Activated naive CD8-positive, alpha-beta T cell (primary cell): ENCODE results near the gene FOXK1.

Experiments
- H3K27ac Mint-ChIP-seq: one replicate; pipeline ENCODE4 v1.8.0; 2021; ENCODE audit warnings: mixed read lengths
- H3K27me3 Mint-ChIP-seq: one replicate; pipeline ENCODE4 v1.8.0; 2021; ENCODE audit warnings: mixed read lengths
- H3K36me3 Mint-ChIP-seq: one replicate; pipeline ENCODE4 v1.8.0; 2021; ENCODE audit warnings: mixed read lengths
- H3K4me1 Mint-ChIP-seq: one replicate; pipeline ENCODE4 v1.8.0; 2021; ENCODE audit warnings: low read depth, mixed read lengths
- H3K4me3 Mint-ChIP-seq: one replicate; pipeline ENCODE4 v1.8.0; 2021; ENCODE audit warnings: mild to moderate bottlenecking, mixed read lengths
- H3K9me3 Mint-ChIP-seq: one replicate; pipeline ENCODE4 v1.8.0; 2021; ENCODE audit warnings: low read depth, mixed read lengths

FOXK1 gene

GRCh38 chr7:4781366-4782069, 99.4 kb downstream of the FOXK1 start:
- no peaks in the 10 kb centered on the region for H3K27me3 Mint-ChIP-seq
- H3K4me1 Mint-ChIP-seq: peaks cover 20% of the 10 kb centered on the region
- no peak overlapping the region for H3K4me3 Mint-ChIP-seq
- no peaks in the 10 kb centered on the region for H3K36me3 Mint-ChIP-seq
- no peaks in the 10 kb centered on the region for H3K9me3 Mint-ChIP-seq
- H3K27ac Mint-ChIP-seq: no peak overlapping the region

- H3K4me3 Mint-ChIP-seq: no peak overlapping the region
These were observed 100.5 kb downstream of the FOXK1 start for GRCh38 chr7:4782333-4783291.

GRCh38 chr7:4783292-4783652, 101.2 kb downstream of the FOXK1 start:
- Mint-ChIP-seq H3K27me3 (no peaks in the 10 kb centered on the region), H3K4me3 (no peak overlapping the region), H3K4me1 (peaks cover 6% of the 10 kb centered on the region), H3K27ac (no peak overlapping the region), H3K9me3 (no peaks in the 10 kb centered on the region), H3K36me3 (no peaks in the 10 kb centered on the region)

More at GRCh38 chr7:4782333-4783291, 100.5 kb downstream of the FOXK1 start:
- Mint-ChIP-seq H3K27me3 (no peaks in the 10 kb centered on the region), H3K36me3 (no peaks in the 10 kb centered on the region), H3K9me3 (no peaks in the 10 kb centered on the region), H3K4me1 (peaks cover 12% of the 10 kb centered on the region), H3K27ac (no peak overlapping the region)

GRCh38 chr7:4783762-4784351, 101.8 kb downstream of the FOXK1 start:
- no peak overlapping the region for H3K4me3 Mint-ChIP-seq
- no peaks in the 10 kb centered on the region for H3K9me3 Mint-ChIP-seq
- H3K27me3 Mint-ChIP-seq: no peaks in the 10 kb centered on the region
- no peaks in the 10 kb centered on the region for H3K36me3 Mint-ChIP-seq
- H3K27ac Mint-ChIP-seq: no peak overlapping the region
- H3K4me1 Mint-ChIP-seq: peaks cover 3% of the 10 kb centered on the region

- Mint-ChIP-seq H3K27me3 (no peaks in the 10 kb centered on the region), H3K36me3 (no peaks in the 10 kb centered on the region), H3K9me3 (no peaks in the 10 kb centered on the region), H3K27ac (no peak overlapping the region), H3K4me1 (peaks cover 2% of the 10 kb centered on the region), H3K4me3 (no peak overlapping the region)
These were observed 102.7 kb downstream of the FOXK1 start for GRCh38 chr7:4784799-4785198.

- H3K4me3 Mint-ChIP-seq: no peak overlapping the region
- H3K4me1 Mint-ChIP-seq: no peaks in the 10 kb centered on the region
- H3K27me3 Mint-ChIP-seq: no peaks in the 10 kb centered on the region
- H3K9me3 Mint-ChIP-seq: no peaks in the 10 kb centered on the region
- H3K27ac Mint-ChIP-seq: no peak overlapping the region
- no peaks in the 10 kb centered on the region for H3K36me3 Mint-ChIP-seq
These were observed 103.3 kb downstream of the FOXK1 start for GRCh38 chr7:4785371-4785770.

- H3K27ac Mint-ChIP-seq: no peak overlapping the region
- no peak overlapping the region for H3K4me3 Mint-ChIP-seq
- no peaks in the 10 kb centered on the region for H3K4me1 Mint-ChIP-seq
- no peaks in the 10 kb centered on the region for H3K9me3 Mint-ChIP-seq
- H3K27me3 Mint-ChIP-seq: no peaks in the 10 kb centered on the region
- no peaks in the 10 kb centered on the region for H3K36me3 Mint-ChIP-seq
These were observed 103.9 kb downstream of the FOXK1 start for GRCh38 chr7:4786015-4786414.

- Mint-ChIP-seq H3K27ac (peak overlapping the region; percentile 41), H3K27me3 (no peaks in the 10 kb centered on the region), H3K36me3 (no peaks in the 10 kb centered on the region), H3K4me1 (no peaks in the 10 kb centered on the region), H3K4me3 (no peak overlapping the region), H3K9me3 (no peaks in the 10 kb centered on the region)
These were observed 105.4 kb downstream of the FOXK1 start for GRCh38 chr7:4787541-4787940.

GRCh38 chr7:4787947-4788626, 106.0 kb downstream of the FOXK1 start:
- Mint-ChIP-seq H3K36me3 (no peaks in the 10 kb centered on the region), H3K27ac (peak overlapping the region; percentile 41), H3K9me3 (no peaks in the 10 kb centered on the region), H3K4me3 (no peak overlapping the region), H3K4me1 (no peaks in the 10 kb centered on the region), H3K27me3 (no peaks in the 10 kb centered on the region)

- Mint-ChIP-seq H3K27ac (no peak overlapping the region), H3K4me1 (no peaks in the 10 kb centered on the region), H3K9me3 (no peaks in the 10 kb centered on the region), H3K27me3 (no peaks in the 10 kb centered on the region), H3K36me3 (no peaks in the 10 kb centered on the region), H3K4me3 (no peak overlapping the region)
These were observed 106.6 kb downstream of the FOXK1 start for GRCh38 chr7:4788627-4789189.

- Mint-ChIP-seq H3K4me1 (peaks cover 2% of the 10 kb centered on the region), H3K9me3 (no peaks in the 10 kb centered on the region), H3K36me3 (no peaks in the 10 kb centered on the region), H3K4me3 (no peak overlapping the region), H3K27ac (no peak overlapping the region), H3K27me3 (no peaks in the 10 kb centered on the region)
These were observed 107.3 kb downstream of the FOXK1 start for GRCh38 chr7:4789194-4790077.

- no peaks in the 10 kb centered on the region for H3K36me3 Mint-ChIP-seq
- H3K4me1 Mint-ChIP-seq: peaks cover 4% of the 10 kb centered on the region
- no peak overlapping the region for H3K4me3 Mint-ChIP-seq
- H3K27me3 Mint-ChIP-seq: no peaks in the 10 kb centered on the region
- no peaks in the 10 kb centered on the region for H3K9me3 Mint-ChIP-seq
- H3K27ac Mint-ChIP-seq: no peak overlapping the region
These were observed 108.0 kb downstream of the FOXK1 start for GRCh38 chr7:4790078-4790465.

- Mint-ChIP-seq H3K4me3 (no peak overlapping the region), H3K4me1 (peaks cover 4% of the 10 kb centered on the region), H3K36me3 (no peaks in the 10 kb centered on the region), H3K27ac (no peak overlapping the region), H3K9me3 (no peaks in the 10 kb centered on the region), H3K27me3 (no peaks in the 10 kb centered on the region)
These were observed 108.5 kb downstream of the FOXK1 start for GRCh38 chr7:4790516-4790991.
